Stimulated activated CD8-positive, alpha-beta memory T cell treated with anti-CD3 and anti-CD28 coated beads, Interleukin-15, amount 100 ng/mL, for 4 hours (primary cell): Measurements from ENCODE around the gene MAP6.

Experiments used
- DNase-seq, 2 donors: peaks; one replicate each; pipeline ENCODE4 v3.0.0-alpha.2; 2020; ENCODE audit warnings: low read depth in 2 of 2

Gene MAP6

DNA sequence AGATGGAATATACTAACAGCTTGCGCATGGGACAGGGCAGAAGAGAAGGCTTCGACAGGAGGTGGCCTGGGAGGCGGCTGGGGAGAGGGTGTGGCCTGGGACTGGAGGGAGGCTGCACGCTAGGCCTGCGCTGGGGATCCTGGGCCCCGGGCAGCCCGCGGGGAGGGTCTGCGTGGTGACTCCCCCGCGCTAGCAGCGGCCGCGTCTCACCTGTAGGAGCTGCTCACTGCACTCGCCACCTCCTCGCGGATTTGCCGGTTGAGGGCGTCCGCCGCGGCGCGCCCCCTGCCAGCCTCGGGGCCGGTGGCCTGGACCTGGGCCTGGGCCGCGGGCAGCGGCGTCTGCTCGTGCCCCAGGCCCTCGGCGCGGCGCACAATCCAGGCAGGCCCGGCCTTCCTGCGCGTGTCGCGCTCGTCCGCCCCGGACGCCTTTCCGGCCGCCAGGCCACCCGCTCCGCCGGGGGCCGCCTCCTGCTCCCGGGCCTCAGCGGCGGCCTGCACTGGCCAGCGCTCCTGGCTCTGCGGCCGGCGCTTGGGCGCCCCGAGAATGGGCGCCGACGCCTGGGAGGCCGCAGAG lies 1.5 kb downstream of the MAP6 start:
- DNase-seq, result no peak

DNA sequence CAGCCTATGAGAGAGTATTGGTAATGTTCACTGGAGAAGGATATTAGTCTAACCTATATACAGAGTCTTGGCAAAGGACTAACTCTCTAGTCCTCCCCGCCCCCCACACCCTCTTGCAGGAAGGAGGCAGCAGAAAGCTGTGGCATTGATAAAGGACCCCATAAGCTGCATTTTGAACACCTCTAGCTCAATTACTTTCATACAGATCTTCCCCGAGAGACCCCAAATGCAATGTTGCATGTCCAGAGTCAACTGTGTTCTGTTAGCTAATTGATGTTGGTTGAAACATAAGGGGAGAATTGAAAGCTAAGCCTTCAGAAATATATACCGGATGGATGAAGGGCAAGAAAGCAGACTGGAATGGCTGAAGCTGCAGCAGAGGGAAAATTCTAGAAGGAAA lies 2.8 kb downstream of the MAP6 start:
- no peak for DNase-seq

DNA sequence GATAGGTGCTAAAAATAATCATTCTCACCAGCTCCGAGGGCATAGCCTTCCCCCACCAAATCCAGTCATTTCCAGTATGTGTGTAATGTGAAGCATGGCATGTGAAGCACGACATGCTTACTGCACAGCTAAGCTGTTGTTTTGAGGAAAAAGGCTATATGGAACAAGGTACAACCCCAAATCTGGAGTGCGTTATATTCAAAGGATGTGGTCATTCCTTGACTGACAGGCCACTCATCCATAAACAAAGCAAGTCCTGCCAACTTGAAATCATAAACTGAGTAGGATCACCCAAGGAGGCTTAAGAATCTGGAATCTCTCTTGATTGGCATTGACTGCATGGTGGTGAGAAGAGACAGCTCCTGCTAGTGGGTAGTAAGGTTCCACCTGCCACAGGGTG lies 3.7 kb downstream of the MAP6 start:
- DNase-seq, result no peak

DNA sequence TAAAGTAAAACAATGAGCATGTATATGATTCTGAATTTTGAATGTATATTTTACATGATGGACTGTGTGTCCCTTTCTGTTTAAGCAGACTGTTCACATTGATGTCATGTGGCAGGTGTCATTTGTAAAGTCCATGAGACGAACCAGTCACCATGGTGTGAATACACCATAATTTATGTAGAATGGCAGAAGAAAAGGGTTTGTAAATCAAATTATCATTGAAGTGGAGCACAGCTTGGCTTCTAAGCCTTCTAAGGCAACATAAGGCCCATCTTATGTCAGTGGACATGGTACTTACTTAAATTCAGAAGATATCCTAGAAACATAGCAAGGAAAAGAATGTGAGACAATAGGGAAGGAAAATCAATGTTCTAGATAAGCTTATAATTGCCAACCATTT lies 4.4 kb downstream of the MAP6 start:
- no peak for DNase-seq

DNA sequence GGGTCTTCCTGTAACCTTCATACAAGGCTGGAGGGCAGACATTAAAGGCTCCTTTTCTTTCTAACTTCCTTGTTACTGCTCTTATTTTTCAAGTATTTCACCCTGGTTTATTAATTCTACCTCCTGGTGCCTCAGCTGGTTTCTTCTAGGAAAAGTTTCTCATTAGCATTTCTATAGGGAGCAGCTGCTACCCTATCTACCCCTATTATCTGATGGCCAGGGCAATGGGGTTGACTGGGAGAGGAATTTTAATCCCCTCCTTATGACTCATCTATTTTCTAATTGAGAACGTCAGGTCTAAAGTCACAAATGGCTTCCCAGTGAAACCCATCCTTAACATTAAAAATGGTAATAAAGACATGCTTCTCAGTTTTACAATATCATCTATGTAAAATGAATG lies 5.0 kb downstream of the MAP6 start:
- DNase-seq, result no peak

DNA sequence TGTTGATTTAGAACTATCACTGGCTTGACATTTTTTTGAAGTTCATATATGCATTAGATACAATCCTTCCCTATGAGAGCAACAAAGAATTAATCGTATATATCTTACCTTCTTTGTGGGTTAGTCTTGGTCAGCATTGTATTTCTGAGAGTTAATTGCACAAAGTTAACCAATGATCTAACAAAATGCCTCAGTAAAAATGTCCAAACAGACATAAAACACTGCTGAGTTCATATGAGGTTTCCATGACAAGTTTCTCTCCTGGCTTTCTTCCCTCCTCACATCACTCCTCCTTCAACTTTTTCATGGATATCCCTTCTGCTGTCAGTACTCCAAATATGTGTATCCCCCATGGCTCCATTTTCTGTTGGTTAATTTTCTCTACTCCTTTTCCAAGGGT lies 9.0 kb downstream of the MAP6 start:
- DNase-seq, result no peak

DNA sequence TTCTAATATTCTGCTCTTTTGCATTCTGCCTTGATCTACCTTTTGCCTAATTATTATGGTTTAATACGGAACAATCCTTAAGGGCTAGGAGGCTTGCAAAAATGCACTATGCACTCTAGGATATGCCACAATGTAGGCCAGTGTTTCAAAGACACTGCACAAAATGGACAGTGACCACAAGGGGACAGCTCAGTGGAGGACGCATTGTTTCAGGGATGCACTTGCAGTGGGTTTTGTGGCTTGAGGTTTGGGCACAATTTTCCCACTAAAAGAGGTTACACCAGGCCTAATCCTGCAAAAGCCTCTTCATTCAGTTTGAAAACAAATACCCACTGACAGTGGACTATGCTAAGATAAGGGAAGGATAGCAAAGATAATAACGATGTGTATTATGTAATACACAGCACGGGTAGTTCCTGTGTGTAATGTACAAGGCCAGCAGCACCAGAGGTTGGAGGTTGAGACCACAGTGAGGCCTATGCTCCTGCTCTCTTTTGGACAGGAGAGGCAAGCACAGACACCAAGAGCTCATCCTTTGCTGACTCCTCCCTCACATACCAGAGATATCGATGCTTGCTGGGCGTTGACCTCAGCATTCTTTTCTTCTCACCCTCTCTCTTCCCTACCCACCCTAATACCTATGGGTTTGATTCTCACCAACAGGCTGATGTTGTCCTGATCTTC lies 12.7 kb downstream of the MAP6 start:
- DNase-seq, result no peak

DNA sequence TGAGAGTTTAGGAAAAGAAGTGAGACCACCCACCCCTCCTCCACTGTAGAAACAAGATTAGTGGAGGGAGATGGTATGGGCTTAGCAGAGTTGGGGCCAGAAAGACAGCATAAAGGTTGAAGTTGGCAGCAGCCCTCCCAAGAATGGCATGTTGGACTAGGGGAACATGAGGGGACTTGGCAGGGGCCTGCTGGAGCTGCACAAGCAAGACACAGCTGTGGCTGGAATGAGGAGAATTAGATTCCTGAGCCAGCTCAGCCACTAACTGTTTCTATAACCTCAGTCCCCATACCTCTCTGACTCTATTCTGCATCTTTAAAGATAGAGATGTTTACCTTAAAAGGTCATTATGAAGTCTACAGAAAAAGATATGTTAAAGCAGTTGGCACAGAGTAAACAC lies 13.2 kb downstream of the MAP6 start:
- DNase-seq, result no peak

DNA sequence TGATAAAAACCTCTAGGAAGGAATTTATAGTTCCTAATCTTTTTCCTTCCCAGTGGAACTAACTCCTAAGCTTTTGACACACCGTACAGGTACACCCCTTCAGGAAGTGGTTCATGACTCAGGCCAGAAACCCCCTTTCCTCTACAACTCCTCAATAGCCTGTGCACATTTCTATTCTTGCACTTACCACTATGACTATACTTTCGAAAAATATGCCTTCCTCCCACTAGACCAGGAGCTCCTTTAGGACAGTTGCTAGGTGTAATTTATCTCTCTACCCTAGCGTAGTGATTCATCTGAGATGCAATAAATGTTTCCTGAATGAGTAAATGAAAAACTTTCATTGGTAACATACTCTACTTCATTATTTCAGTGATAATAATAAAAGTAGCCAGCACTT lies 14.5 kb downstream of the MAP6 start:
- DNase-seq, result no peak

DNA sequence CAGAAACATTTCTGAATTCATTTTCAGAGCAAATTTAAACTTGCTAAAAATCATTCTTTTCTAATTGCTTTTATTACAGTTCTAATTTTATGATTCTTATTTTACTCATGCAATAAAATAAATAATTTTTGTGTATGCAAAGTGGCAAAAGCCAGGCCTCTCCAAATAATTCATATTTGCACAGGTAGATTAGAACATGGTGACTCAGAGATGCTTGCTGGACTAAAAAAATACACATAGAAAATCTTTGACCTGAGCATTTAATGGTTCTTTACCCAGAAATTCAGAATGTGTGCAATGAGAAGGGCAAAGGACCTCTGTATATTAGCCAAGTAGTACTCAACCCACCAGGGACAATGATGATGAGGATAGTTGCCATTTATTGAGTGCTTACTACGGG lies 15.3 kb downstream of the MAP6 start:
- no peak for DNase-seq

DNA sequence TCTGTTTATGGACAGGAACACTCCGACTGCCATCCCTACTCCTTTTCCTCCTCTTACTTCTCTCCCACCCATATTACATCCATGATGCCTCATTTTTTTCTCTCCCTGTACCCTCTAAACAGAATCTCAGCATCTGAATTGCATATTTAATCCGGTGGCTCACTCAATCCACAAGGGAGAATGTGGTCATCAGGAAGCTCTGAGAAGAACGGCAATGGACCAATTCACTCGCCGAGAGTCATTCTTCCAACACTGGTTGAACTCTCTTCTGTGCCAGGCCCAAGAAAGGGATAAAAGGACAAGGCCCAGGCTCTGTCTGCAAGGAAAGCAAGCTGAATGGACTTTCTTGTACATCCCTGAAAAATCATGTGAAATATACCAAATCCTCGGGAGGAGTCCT lies 15.9 kb downstream of the MAP6 start:
- DNase-seq, result no peak

DNA sequence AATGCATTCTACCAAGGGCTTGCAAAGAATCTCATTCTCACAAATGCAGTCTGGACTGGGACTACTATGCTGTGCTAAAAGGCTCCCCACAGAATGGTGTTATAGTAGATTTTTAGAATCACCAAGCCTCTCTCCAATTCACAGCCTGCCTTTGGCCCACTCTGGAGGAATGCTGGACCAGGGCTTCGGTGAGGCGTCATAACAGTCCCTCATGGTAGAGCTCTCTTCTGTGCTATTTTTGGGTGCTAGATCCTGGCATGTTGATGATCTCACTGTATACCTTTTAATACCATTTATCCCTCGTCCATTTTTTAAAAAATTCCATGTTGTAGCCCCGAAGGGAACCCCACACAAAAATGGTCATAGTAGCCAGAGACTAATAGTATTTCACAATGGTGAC lies 17.6 kb downstream of the MAP6 start:
- DNase-seq, result no peak

DNA sequence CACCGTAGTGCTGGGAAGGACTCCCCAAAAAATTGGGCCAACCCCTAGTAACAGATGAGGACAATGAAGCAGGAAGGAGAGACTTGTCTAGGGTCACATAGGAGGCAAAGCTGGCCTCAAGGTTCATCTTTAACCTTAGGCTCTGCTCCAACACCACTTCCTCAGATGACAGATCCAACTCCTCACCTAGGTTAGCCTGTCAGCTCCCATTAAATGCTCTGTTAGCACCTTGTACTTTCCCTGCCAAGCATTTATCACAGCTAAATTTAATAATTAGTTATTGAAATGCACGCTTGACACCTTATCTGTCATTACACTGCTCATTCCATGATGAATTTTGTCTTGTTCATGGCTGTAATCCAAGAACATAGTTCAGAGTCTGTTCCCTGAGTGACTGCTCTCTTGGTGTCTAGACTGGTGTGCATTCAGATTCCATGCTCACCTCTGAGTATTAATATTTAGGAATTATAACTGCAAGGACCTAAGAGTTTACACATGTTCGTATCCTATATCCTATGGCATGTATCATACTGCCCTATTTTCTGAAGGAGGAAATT lies 18.6 kb downstream of the MAP6 start:
- DNase-seq, result no peak

DNA sequence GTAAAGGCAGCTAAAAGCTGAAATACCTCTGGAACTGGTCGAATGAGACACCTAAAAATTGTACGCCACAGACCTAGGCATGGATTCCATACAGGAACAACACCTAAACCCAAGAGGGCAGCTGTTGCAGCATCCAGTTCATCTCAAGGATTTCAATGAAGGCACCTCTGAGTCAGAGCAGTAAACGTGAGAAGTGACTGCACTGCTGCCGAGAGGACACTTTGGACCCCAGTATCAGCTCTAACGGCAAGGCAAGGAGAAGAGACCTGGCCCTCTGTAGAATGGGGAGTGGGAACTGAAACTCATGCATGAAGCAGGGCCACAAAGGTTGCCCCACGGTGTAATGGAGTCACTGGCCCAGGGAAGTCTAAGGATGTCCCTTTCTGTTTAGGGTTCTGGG lies 23.9 kb downstream of the MAP6 start:
- no peak for DNase-seq

DNA sequence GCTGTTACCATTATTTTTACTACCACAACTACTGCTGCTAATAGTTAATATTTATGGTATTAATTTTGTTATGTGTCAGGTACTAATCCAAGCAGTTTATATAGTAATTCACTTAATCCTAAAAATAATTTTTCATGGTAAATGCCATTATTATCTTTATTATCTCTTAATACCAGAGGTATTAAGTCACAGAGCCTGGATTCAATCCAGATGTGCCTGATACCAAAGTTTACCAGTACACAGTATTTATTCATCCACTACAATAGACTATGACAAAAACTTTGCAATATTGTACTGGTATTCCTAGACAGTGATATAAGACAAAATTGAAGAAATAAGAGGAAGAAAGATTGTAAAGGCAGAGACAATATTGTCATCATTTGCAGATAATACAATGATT lies 24.5 kb downstream of the MAP6 start:
- no peak for DNase-seq

DNA sequence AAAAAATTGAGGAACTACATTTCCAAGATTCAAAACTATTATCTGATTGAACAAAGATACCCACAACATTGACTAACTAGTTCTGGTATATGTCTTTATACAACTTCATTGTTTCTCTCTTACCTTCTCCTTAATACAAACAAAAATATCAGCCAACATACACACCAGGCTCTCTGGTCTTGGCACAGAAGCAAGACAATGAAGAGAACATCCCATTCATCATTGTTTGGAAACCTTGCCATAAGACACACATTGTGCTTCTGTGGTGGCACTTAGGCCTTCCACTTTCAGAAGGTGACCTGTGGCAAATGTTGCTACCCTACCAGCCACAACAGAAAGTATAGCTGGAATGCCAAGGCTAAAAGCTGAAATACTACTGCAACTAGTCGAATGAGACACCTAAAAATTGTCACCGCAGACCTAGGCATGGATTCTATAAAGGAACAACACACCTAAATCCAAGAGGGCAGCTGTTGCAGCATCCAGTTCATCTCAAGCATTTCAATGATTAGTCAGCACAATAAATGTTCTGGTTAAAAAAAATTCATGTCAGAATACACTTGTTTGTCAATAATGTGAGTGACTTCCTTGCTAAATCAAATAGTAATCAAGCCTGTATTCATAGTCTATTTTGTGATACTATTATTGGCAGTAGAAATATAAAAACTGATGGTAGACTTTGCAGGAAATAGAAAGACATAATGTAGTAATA lies 26.3 kb downstream of the MAP6 start:
- no peak for DNase-seq

DNA sequence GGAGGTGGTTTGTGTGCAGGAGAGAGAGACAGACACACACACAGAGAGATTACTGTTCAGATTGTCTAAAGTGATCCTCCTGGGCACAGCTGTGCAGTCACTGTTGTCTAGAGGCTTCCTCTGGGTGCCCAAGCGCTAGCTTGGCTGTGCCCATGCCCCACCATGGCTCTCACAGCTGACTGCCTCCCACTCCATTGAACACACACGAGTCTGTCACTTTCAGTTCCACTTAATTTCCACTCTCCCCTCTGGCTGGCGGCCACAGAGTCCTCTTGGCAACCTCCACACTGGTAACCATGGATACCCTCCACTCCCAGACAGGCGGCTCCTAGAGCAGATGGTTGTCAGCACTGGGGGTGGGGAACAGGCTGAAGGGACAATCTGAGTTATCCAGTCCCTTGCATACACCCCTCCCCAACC lies 29.1 kb downstream of the MAP6 start:
- DNase-seq, result no peak

DNA sequence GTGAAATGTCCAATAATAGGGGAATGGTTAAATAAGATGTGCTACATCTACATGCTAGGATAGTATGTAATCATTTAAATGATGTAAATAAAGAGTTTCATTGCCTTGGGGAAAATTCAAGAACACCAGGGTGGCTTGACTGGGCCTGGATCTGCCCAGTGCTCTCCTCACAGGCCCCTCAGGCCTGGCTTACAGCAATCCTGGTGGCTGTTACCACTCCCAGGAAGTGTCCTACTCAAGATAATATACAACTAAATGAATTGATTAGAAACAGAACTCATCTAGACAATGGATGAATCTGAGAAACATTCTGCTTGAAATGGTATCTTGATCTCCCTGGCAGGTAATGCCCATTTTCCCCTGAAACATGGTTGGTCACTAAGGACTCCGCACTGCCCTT lies 30.8 kb downstream of the MAP6 start:
- DNase-seq, result no peak

DNA sequence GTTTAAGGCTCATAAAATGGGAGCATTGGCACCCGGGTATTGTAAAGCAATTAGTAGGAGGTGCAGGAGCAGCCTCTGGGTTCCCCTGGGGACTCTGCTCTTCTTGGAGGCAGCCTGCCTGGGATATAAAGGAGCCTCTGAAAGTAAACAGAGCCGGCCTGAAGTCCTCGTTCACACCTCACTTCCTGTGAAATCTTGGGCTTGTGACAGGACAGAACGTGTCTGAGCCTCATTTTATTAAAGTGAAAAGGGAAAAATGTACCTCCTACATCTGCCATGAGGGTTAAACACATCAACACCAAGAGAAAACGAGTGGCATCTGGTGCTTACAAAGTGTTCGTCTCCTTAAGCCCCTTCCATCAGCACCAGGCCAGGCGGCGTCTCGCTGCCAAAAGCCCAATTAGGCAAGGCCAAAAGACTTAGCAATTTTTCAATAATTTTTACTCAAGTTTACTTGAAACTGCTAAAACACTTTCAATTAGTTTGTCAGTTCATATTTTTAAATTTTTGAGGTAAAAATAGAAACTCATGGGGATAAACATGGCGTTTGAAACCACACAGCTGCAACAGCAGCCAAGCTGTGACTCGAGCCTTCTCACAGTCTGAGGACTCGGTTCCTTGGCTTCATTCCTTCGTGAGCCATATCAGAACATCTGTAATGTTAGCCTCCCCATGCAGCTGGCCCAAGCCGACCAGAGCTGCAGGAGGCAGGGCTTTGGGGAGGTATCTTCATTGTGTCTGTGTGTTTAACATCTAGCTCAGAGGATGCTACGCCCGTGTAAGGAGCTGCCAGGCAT lies 33.6 kb downstream of the MAP6 start:
- no peak for DNase-seq

DNA sequence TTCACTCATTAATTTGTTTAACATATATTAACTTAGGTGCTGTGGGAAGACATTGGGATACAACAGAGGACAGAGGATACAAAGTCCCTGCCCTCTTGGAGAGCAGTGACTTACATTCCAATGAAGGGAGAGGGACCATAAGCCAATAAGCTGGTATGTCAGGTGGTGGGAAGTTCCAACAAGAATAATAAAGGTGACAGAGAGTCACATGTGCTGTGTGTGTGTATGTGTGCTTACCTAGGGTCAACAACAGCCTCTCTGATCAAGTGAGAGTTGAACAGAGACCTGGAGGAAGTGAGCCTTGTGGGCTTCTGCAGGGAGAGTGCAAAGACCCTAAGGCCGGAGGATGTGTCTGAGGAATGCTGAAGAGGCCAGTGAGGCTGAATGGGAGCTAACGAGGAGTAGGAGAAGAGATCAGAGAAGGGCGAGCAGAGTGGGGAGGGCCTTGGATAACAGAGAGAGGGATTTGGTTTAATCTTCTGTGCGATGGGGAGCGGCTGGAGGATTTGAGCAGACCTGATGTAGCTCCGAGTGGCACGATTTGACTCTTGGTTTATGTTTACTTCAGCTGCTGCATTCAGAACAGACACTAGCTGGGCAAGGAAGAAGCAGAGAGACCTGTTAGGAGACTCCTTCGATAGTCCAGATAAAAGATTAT lies 35.3 kb downstream of the MAP6 start:
- DNase-seq, result no peak

DNA sequence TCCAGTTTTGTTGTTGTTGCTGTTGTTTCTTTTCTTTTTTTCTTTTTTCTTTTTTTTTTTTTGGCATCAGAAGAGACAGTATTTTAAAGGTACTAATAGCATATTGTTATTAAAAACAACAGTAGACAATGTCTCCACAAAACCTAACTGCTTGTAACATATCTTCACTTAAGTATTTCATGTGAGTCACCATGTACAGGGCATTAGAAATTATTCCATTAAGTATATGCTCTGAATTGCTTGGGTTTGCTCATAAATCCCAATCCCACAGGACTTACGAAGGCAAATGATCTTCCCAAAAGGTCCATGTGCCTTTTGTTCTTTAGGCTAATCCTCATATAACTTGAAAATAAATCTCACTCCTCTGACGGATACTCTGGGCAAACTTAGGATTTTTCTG lies 35.9 kb downstream of the MAP6 start:
- DNase-seq, result no peak

DNA sequence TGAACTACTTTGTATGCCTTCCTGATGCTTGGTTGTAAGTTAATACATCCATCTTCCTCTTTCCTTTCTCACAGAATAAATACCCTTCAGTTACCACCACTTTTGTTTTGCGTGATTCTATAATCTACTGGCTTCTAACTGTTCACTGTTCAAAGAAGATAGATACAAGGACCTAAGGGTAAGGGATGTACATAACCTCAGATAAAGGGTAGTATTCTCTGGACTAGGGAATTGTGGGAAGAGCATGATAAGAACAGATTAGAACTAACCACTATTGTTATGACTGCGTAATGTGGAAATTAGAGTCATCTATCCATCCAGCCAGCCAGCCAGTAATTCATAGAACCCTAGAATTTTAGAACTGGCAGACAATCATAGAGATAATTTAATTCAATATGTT lies 36.4 kb downstream of the MAP6 start:
- DNase-seq, result no peak
